Cardiac septum (tissue), 1 donor: ENCODE results near the gene IGDCC3. TPM values are rescaled to one million over a fixed set of nuclear protein-coding genes. Genes with fewer than 3 reads are reported as not detected.

Source experiments
- DNase-seq: peaks from one replicate; pipeline ENCODE4 v3.0.0-alpha.2; 2020; ENCODE audit warnings: low spot score
- intact Hi-C: fragments of 100-400 bp; cut with DNase I; formaldehyde crosslinking; loops from one replicate; pipeline ENCODE4 v1.14.0; 2022
- total RNA-seq: library from RNA; stranded (reverse); fragmentation: NEBNext Ultra II Directional; extraction: Animal tissue kit (Norgen Biotek cat#: 25700); gene quantifications from one replicate; pipeline ENCODE4 v1.2.1, GENCODE V29; 2021
- donor health status: DM: no; HTN: no; CAD: no.

Gene IGDCC3
- total RNA-seq, 1 donor from 2014 or later: not detected

DNA sequence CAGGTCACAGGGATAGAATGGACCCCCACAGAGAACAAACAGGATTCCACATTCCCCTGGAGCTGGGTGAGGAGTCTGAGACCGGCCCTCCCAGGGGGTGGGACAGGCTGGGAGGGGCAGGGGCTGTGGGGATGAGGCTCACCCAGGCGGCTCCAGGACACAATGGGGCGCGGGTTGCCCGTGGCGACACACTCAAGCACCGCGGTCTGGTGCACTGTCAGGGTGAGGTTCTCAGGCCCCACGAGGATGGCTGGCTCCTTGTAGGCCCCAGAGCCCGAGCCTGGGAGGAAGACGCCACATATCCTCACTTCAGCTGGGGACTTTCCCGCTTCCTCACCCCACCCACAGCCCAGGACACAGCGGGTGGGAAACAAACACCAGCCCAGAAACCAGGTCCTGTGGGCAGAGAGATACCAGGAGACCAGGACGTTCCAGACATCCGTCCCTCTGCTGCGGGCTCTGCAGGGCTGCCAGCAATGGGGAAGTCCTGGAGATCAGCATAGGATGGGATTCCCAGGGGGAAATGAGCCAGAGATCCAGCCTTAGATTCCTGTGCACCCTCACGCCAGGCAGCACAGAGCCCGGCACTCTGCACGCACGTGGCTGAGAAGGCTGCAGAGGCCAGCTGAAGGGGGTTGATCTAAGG lies 43.1 kb downstream of the IGDCC3 start:
- intact Hi-C loops: no loop called here
- no peak for DNase-seq

DNA sequence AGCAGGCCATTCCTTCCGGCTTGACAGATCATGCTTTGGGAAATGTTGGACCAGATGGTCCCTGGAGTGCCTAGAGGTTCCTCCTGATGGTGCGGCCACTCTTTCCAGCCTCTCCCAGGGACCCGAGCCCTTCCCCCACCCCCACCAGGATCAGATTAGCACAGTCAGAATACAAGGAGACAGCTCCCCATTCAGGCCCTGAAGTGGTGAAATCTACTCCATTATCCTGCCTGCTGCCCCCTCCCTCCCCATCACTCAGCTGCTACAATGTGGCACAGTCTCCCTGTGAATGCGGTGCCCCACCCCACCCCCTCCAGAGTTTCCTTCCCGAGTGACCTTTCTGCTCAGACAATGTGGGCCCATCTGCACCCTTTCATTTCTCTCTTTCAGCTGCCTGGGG lies 43.9 kb downstream of the IGDCC3 start:
- DNase-seq: no peak
- intact Hi-C loops: no loop called here

- DNase-seq: no peak
- intact Hi-C loops: no loop called here
Measured at GRCh38 chr15:65333148-65333820, 44.5 kb downstream of the IGDCC3 start.

- intact Hi-C loops: no loop called here
- no peak for DNase-seq
Measured at GRCh38 chr15:65332391-65333147, 45.2 kb downstream of the IGDCC3 start.

DNA sequence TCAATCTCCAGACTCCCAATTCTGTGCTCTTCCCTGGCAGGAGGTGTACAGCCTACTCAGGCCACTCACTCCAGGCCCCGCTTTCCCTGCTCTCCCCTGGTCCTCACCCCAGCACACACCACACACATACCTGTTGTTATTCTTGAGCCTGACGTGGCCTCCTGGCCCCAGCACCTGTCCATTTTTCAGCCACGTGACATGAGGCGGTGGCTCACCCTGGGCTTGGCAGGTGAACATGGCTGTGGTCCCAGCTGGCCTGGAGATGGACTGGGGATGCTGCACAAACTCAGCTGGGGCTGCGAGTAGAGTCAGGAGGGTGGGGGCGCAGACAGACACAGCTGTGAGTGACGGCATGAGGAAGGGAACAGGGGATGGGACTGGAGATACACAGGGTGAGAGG lies 46.0 kb downstream of the IGDCC3 start:
- intact Hi-C loops: no loop called here
- DNase-seq: no peak

- intact Hi-C loops: no loop called here
- no peak for DNase-seq
Measured at GRCh38 chr15:65330934-65331645, 46.7 kb downstream of the IGDCC3 start.

DNA sequence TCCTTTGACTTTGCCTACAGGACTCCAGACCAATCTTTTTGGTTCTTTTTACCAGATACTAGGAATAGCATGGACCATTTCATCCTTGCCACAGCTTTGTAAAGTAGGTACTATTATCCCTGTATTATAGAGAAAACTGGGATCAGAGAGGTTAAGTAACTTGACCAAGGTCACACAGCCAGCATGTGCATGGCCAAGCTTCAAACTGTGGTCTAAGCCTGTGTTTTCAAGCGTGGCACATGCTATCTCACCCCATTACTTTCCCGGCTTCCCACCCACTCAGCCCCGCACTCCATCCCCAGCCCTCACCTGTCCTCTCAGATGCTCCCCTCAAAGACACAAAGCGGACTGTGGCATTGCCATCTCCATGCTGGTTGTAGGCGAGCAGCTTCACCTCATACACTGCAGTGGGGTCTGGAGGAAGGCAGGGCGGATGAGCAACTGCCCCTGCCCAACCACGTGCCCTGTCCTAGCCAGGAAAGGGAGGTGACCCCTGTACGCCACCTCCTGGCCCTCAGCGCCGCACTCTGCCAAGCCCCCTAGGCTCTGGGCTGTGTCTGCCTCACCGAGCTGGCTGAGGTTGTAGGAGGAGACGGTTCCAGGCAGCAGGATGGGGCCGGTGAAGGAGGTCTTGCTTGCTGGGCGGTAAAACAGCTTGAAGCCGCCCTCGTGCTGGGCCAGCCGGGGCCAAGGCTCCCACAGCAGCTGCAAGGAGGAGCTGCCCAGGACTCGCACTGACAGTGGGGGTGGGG lies 47.6 kb downstream of the IGDCC3 start:
- no peak for DNase-seq
- intact Hi-C loops: no loop called here

DNA sequence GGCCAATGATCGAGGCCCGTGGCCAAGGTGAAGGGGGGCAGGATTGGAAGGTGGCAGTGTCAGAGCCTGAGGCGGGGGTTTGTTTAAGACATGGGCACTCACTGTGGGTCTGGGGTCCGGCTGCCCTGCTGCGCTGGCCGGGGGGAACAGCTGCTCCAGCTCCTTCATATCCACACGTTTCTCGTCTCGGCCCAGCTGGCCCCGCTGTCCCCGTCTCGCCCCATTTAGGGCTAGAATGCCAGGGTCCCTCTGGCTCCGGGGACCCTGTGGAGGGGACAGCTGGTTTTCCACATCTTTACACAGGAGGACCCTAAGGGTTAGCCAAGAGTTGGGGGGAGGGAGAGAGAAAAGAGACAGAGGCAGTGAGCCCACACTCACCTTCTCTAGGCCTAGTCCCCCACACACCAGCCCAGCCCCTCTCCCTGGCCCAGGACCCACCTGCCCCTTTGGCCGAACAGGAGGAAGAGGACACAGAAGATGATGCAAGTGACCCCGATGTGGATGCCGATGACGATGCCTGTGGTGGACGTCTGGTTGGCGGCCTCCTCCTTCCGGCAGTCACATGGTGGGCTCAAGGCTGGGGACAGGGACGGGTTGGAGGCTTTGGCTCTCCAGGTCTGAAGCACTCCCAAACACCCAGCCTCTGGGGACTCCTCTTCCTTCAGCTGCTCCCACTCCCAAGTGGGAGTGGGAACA lies 48.4 kb downstream of the IGDCC3 start:
- intact Hi-C loops: no loop called here
- DNase-seq: no peak

GRCh38 chr15:65328506-65329287 lies 49.1 kb downstream of the IGDCC3 start:
- intact Hi-C loops: no loop called here
- DNase-seq: no peak

- no peak for DNase-seq
- intact Hi-C loops: no loop called here
Measured at GRCh38 chr15:65327651-65328393, 50.0 kb downstream of the IGDCC3 start.

GRCh38 chr15:65326818-65327217 lies 51.0 kb downstream of the IGDCC3 start:
- DNase-seq: no peak
- intact Hi-C loops: no loop called here

GRCh38 chr15:65326117-65326526 lies 51.7 kb downstream of the IGDCC3 start:
- intact Hi-C loops: no loop called here
- no peak for DNase-seq

- peak; percentile 83 for DNase-seq
- intact Hi-C loops: no loop called here
Measured at GRCh38 chr15:65323071-65323511, 54.7 kb downstream of the IGDCC3 start.

DNA sequence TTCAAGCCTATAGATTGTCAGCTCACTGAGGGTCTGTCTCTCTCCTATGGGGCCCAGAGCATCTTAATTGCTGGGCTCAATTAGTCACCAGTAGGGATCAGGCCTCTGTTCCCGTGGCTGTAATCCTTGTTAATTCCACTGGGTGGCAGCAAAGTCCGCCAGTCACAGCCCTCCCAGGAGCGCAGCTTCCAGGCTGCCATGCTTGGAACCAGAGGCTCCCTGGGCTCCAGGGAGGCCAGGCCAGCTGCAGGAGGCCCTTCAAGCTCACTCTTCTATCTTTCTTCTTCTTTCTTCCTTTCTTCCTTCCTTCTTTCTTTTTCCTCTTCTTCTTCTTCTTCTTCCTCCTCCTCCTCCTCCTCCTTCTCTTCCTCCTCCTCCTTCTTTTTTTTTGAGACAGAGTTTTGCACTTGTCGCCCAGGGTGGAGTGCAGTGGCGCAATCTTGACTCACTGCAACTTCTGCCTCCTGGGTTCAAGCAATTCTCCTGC lies 58.9 kb downstream of the IGDCC3 start:
- intact Hi-C loops: loop anchor here (1.0 kb wide), 1 partner anchor 66 kb away; no protein-coding TSS in a partner anchor
- DNase-seq: peak; percentile 87

DNA sequence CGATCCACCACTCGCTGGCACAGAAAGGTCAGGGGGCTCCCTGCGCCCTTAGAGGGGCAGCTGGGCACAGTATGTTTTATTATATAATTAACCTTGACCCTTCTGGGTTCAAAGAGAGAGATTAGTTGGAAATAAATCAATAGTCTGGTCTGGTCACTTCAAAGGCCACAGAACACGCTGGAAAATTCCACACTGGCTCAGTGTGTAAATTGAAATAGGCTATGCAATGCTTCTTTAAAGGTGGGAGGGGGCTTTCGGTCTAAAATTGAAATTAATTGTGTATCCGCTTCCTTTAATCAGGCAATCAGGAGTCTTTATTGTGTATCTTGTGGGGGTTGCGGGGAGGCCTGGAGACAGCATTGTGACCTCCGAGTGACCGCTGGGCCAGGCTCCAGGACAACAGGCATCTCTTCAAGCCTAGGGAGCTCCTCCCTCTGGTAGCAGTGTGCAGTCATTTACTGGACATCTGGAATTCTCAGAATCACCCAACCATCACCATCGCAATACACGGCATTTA lies 65.3 kb downstream of the IGDCC3 start:
- no peak for DNase-seq
- intact Hi-C loops: no loop called here

GRCh38 chr15:65311760-65312159 lies 66.0 kb downstream of the IGDCC3 start:
- DNase-seq: no peak
- intact Hi-C loops: no loop called here
